OCI-LY3 (cell line): Measurements from ENCODE around the gene PIK3C3.

Experiments used
- EZH2phosphoT487 ChIP-seq: fragments of 200-600 bp; shearing (Covaris generic); IDR thresholded peaks from 2 replicates; pipeline ENCODE4 v1.6.1; 2018; ENCODE audit warnings: antibody characterized with exemption, mixed run types, low read depth
- TF ChIP-seq, protein P1 (sequence below): fragments of 200-600, 300-600 bp; sonication (generic); IDR thresholded peaks from 2 replicates; pipeline ENCODE4 v1.5.1; 2014; ENCODE audit warnings: antibody characterized with exemption, low read length, low read depth

GRCh38 chr18:42004653-42005052 lies 49.6 kb downstream of the PIK3C3 start:
- TF ChIP-seq, protein P1, sequence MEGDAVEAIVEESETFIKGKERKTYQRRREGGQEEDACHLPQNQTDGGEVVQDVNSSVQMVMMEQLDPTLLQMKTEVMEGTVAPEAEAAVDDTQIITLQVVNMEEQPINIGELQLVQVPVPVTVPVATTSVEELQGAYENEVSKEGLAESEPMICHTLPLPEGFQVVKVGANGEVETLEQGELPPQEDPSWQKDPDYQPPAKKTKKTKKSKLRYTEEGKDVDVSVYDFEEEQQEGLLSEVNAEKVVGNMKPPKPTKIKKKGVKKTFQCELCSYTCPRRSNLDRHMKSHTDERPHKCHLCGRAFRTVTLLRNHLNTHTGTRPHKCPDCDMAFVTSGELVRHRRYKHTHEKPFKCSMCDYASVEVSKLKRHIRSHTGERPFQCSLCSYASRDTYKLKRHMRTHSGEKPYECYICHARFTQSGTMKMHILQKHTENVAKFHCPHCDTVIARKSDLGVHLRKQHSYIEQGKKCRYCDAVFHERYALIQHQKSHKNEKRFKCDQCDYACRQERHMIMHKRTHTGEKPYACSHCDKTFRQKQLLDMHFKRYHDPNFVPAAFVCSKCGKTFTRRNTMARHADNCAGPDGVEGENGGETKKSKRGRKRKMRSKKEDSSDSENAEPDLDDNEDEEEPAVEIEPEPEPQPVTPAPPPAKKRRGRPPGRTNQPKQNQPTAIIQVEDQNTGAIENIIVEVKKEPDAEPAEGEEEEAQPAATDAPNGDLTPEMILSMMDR = no peak
- no peak for TF ChIP-seq EZH2phosphoT487
